GM13977 (cell line): ENCODE results near the gene FATE1.

Experiments
- DNase-seq: peaks from one replicate; pipeline ENCODE4 v3.0.0; 2012; ENCODE audit warnings: low spot score
- CTCF ChIP-seq: IDR thresholded peaks from 2 replicates; pipeline ENCODE4 v1.5.1; 2012; ENCODE audit warnings: mild to moderate bottlenecking, control low read depth; ENCODE audit not compliant: insufficient read depth; ENCODE audit errors: extremely low read depth, missing control alignments
- in situ Hi-C: fragments of 300-500 bp; cut with MboI; formaldehyde crosslinking; loops from one replicate; pipeline ENCODE4 v1.12.0; 2022; ENCODE audit warnings: low sequenced_read_pairs, low pct_unique_long_range_greater_than_20kb, mixed read lengths, inconsistent platforms; ENCODE audit not compliant: unreplicated experiment

The FATE1 gene

GRCh38 chrX:151745651-151746050 is 29.8 kb downstream of the FATE1 start:
- DNase-seq: no peak
- in situ Hi-C loops: no loop called here
- TF ChIP-seq CTCF: no peak

DNA sequence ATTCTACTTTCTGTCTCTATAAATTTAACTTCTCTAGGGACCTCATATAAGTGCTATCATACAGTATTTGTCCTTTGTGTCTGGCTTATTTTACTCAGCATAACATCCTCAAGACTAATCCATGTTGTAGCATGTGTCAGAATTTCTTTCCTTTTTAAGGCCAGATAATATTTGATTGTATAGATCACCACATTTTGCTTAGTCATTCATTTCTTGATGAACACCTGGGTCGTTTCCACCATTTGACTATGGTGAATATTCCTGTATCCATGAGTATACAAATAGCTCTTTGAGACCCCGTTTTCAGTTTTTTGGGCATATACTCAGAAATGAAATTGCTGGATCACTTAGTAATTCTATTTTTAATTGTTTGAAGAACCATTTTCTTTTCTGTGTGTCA is 30.7 kb downstream of the FATE1 start:
- in situ Hi-C loops: no loop called here
- no peak for DNase-seq
- TF ChIP-seq CTCF: no peak

GRCh38 chrX:151750511-151750910 is 34.7 kb downstream of the FATE1 start:
- no peak for TF ChIP-seq CTCF
- in situ Hi-C loops: loop anchor here (25.0 kb wide), 2 partner anchors 887 to 1062 kb away; partner anchors contain the start of gene GABRQ

GRCh38 chrX:151752847-151753246 is 37.0 kb downstream of the FATE1 start:
- no peak for TF ChIP-seq CTCF

More at GRCh38 chrX:151750511-151750910, 34.7 kb downstream of the FATE1 start:
- DNase-seq: no peak

GRCh38 chrX:151753313-151754046 is 37.6 kb downstream of the FATE1 start:
- peak; percentile 73 for TF ChIP-seq CTCF
- peak; percentile 65 for DNase-seq
- in situ Hi-C loops: loop anchor here (25.0 kb wide), 2 partner anchors 884 to 1059 kb away; partner anchors contain the start of gene GABRQ

More at GRCh38 chrX:151752847-151753246, 37.0 kb downstream of the FATE1 start:
- DNase-seq: no peak
- in situ Hi-C loops: loop anchor here (25.0 kb wide), 2 partner anchors 884 to 1059 kb away; partner anchors contain the start of gene GABRQ

- no peak for TF ChIP-seq CTCF
- DNase-seq: no peak
- in situ Hi-C loops: loop anchor here (25.0 kb wide), 2 partner anchors 883 to 1058 kb away; partner anchors contain the start of gene GABRQ
Measured at GRCh38 chrX:151754047-151754429, 38.2 kb downstream of the FATE1 start.
